OCI-LY7 (cell line): ENCODE measurements around the gene SLC9A3.

Source experiments
- EZH2phosphoT487 ChIP-seq: fragments of 200-600 bp; sonication (generic); IDR thresholded peaks from 2 replicates; pipeline ENCODE4 v1.6.1; 2018; ENCODE audit warnings: low read depth, borderline replicate concordance, mild to moderate bottlenecking, mixed run types, antibody characterized with exemption, low read length, moderate library complexity, mixed read lengths
- TF ChIP-seq, protein P1 (sequence below): fragments of 200-600 bp; sonication (generic); conservative IDR thresholded peaks from 2 replicates; pipeline ENCODE4 v1.5.1; 2014; ENCODE audit warnings: mild to moderate bottlenecking, antibody characterized with exemption, low read length, moderate library complexity, mixed read lengths

DNA sequence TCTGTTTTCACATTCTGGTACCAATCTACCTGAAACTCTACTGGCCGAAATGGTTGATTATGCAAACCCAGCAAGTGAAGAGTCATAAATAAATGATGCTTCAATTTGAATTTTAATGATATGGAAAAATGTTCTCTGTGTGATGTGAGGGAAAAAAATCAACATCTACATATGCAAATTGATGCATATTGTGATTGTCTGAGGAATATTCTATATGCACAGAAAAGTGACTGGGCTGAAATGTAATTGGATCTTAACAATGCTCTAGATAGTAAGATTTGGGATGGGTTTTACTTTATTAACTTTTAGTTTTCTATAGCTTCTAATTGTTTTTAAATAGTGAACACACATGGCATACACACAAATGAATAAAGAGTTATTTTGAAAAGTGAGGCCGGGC is 25.0 kb upstream of the SLC9A3 start:
- TF ChIP-seq, protein P1, sequence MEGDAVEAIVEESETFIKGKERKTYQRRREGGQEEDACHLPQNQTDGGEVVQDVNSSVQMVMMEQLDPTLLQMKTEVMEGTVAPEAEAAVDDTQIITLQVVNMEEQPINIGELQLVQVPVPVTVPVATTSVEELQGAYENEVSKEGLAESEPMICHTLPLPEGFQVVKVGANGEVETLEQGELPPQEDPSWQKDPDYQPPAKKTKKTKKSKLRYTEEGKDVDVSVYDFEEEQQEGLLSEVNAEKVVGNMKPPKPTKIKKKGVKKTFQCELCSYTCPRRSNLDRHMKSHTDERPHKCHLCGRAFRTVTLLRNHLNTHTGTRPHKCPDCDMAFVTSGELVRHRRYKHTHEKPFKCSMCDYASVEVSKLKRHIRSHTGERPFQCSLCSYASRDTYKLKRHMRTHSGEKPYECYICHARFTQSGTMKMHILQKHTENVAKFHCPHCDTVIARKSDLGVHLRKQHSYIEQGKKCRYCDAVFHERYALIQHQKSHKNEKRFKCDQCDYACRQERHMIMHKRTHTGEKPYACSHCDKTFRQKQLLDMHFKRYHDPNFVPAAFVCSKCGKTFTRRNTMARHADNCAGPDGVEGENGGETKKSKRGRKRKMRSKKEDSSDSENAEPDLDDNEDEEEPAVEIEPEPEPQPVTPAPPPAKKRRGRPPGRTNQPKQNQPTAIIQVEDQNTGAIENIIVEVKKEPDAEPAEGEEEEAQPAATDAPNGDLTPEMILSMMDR = no peak
- no peak for TF ChIP-seq EZH2phosphoT487
